SK-N-SH treated with all-trans-retinoic acid at 6 μM for 48 hours (cell line): Measurements from ENCODE around the gene FRS2.

Experiments used
- ATAC-seq: fragments of 200-7000 bp; cut with Tn5 transposase; 3 replicates; pipeline ENCODE4 v1.9.1; 2020; ENCODE audit warnings: mild to moderate bottlenecking, moderate library complexity
- ARNTL ChIP-seq: fragments of 450-650 bp; formaldehyde crosslinking; IDR thresholded peaks from 2 replicates; pipeline ENCODE4 v1.5.0; 2020; ENCODE audit warnings: low read depth, mild to moderate bottlenecking, moderate library complexity, borderline replicate concordance
- BACH2 ChIP-seq: fragments of 250-450 bp; sonication (Bioruptor Pico); IDR thresholded peaks from 2 replicates; pipeline ENCODE4 v1.9.0; 2021; ENCODE audit warnings: mild to moderate bottlenecking, borderline replicate concordance
- CSDC2 ChIP-seq: fragments of 250-450 bp; sonication (Bioruptor Pico); IDR thresholded peaks from 2 replicates; pipeline ENCODE4 v1.5.0; 2020; ENCODE audit warnings: mild to moderate bottlenecking, moderate library complexity
- ESRRG ChIP-seq: fragments of 250-450 bp; sonication (Bioruptor Pico); IDR thresholded peaks from 2 replicates; pipeline ENCODE4 v1.6.1; 2021; ENCODE audit warnings: mild to moderate bottlenecking
- GLIS3 ChIP-seq: fragments of 250-450 bp; sonication (Bioruptor Pico); IDR thresholded peaks from 2 replicates; pipeline ENCODE4 v1.5.0; 2020; ENCODE audit warnings: mild to moderate bottlenecking, moderate library complexity
- ISL1 ChIP-seq: fragments of 250-450 bp; sonication (Bioruptor Pico); IDR thresholded peaks from 2 replicates; pipeline ENCODE4 v2.1.2; 2022; ENCODE audit warnings: mild to moderate bottlenecking, moderate library complexity
- RARB ChIP-seq: fragments of 250-450 bp; sonication (Bioruptor Pico); IDR thresholded peaks from 2 replicates; pipeline ENCODE4 v1.8.0; 2021; ENCODE audit warnings: mild to moderate bottlenecking, moderate library complexity
- SNAI2 ChIP-seq: fragments of 250-450 bp; sonication (Bioruptor Pico); IDR thresholded peaks from 2 replicates; pipeline ENCODE4 v1.5.0; 2020; ENCODE audit warnings: mild to moderate bottlenecking, moderate library complexity
- TCF4 ChIP-seq: fragments of 250-450 bp; sonication (Bioruptor Pico); IDR thresholded peaks from 2 replicates; pipeline ENCODE4 v1.8.0; 2021; ENCODE audit warnings: mild to moderate bottlenecking, moderate library complexity, borderline replicate concordance
- TOX ChIP-seq: fragments of 250-450 bp; sonication (Bioruptor Pico); IDR thresholded peaks from 2 replicates; pipeline ENCODE4 v1.8.0; 2021; ENCODE audit warnings: mild to moderate bottlenecking, moderate library complexity, borderline replicate concordance
- ZC3H10 ChIP-seq: fragments of 250-450 bp; sonication (Bioruptor Pico); IDR thresholded peaks from 2 replicates; pipeline ENCODE4 v1.5.1; 2021; ENCODE audit warnings: mild to moderate bottlenecking, moderate library complexity
- ZFP3 ChIP-seq: fragments of 250-450 bp; sonication (Bioruptor Pico); IDR thresholded peaks from 2 replicates; pipeline ENCODE4 v1.5.0; 2020; ENCODE audit warnings: mild to moderate bottlenecking, moderate library complexity
- ZNF565 ChIP-seq: fragments of 450-650 bp; formaldehyde crosslinking; conservative IDR thresholded peaks from 2 replicates; pipeline ENCODE4 v1.5.0; 2020; ENCODE audit warnings: low read depth, mild to moderate bottlenecking, moderate library complexity
- ZNF70 ChIP-seq: fragments of 450-650 bp; formaldehyde crosslinking; IDR thresholded peaks from 2 replicates; pipeline ENCODE4 v1.5.0; 2020; ENCODE audit warnings: mild to moderate bottlenecking, moderate library complexity
- ZNF8 ChIP-seq: fragments of 450-650 bp; formaldehyde crosslinking; IDR thresholded peaks from 2 replicates; pipeline ENCODE4 v1.5.0; 2020; ENCODE audit warnings: mild to moderate bottlenecking, moderate library complexity
- TF ChIP-seq, protein P1 (sequence below): fragments of 250-450 bp; sonication (Bioruptor Pico); IDR thresholded peaks from 2 replicates; pipeline ENCODE4 v1.5.1; 2021; ENCODE audit warnings: mild to moderate bottlenecking, moderate library complexity
- TF ChIP-seq, protein P2 (sequence below): fragments of 250-450 bp; sonication (Bioruptor Pico); IDR thresholded peaks from 2 replicates; pipeline ENCODE4 v1.5.0; 2020; ENCODE audit warnings: mild to moderate bottlenecking, moderate library complexity
- TF ChIP-seq, protein P3 (sequence below): fragments of 250-450 bp; sonication (Bioruptor Pico); IDR thresholded peaks from 2 replicates; pipeline ENCODE4 v1.8.0; 2021; ENCODE audit warnings: low read depth, mild to moderate bottlenecking, moderate library complexity, borderline replicate concordance
- TF ChIP-seq, protein P4 (sequence below): fragments of 250-450 bp; sonication (Bioruptor Pico); IDR thresholded peaks from 2 replicates; pipeline ENCODE4 v1.5.1; 2020; ENCODE audit warnings: low read depth, mild to moderate bottlenecking, moderate library complexity

FRS2 gene

GRCh38 chr12:69583203-69583602 lies 113.0 kb downstream of the FRS2 start (continued):
- TF ChIP-seq TCF4 (CRISPR knock-in tag) (no peak), ZNF565 (CRISPR knock-in tag) (no peak), ZFP3 (no peak), BACH2 (CRISPR knock-in tag) (no peak), TOX (CRISPR knock-in tag) (no peak), ZNF70 (CRISPR knock-in tag) (no peak), SNAI2 (CRISPR knock-in tag) (no peak), CSDC2 (CRISPR knock-in tag) (no peak)
- TF ChIP-seq, protein P1, sequence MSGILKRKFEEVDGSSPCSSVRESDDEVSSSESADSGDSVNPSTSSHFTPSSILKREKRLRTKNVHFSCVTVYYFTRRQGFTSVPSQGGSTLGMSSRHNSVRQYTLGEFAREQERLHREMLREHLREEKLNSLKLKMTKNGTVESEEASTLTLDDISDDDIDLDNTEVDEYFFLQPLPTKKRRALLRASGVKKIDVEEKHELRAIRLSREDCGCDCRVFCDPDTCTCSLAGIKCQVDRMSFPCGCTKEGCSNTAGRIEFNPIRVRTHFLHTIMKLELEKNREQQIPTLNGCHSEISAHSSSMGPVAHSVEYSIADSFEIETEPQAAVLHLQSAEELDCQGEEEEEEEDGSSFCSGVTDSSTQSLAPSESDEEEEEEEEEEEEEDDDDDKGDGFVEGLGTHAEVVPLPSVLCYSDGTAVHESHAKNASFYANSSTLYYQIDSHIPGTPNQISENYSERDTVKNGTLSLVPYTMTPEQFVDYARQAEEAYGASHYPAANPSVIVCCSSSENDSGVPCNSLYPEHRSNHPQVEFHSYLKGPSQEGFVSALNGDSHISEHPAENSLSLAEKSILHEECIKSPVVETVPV (CRISPR knock-in tag) = no peak

- ATAC-seq = peak; percentile 94
- TF ChIP-seq SNAI2 (CRISPR knock-in tag) (no peak), ZNF70 (CRISPR knock-in tag) (peak; percentile 42; the same call in 1 of the 2 replicates), ZFP3 (peak; percentile 38; the same call in 1 of the 2 replicates), TOX (CRISPR knock-in tag) (no peak), CSDC2 (CRISPR knock-in tag) (0 out of 2 replicates have a peak, but pooled peaks have one; percentile 63)
- TF ChIP-seq, protein P1 (CRISPR knock-in tag) = no peak; the same call in 1 of the 2 replicates
- TF ChIP-seq, protein P2, sequence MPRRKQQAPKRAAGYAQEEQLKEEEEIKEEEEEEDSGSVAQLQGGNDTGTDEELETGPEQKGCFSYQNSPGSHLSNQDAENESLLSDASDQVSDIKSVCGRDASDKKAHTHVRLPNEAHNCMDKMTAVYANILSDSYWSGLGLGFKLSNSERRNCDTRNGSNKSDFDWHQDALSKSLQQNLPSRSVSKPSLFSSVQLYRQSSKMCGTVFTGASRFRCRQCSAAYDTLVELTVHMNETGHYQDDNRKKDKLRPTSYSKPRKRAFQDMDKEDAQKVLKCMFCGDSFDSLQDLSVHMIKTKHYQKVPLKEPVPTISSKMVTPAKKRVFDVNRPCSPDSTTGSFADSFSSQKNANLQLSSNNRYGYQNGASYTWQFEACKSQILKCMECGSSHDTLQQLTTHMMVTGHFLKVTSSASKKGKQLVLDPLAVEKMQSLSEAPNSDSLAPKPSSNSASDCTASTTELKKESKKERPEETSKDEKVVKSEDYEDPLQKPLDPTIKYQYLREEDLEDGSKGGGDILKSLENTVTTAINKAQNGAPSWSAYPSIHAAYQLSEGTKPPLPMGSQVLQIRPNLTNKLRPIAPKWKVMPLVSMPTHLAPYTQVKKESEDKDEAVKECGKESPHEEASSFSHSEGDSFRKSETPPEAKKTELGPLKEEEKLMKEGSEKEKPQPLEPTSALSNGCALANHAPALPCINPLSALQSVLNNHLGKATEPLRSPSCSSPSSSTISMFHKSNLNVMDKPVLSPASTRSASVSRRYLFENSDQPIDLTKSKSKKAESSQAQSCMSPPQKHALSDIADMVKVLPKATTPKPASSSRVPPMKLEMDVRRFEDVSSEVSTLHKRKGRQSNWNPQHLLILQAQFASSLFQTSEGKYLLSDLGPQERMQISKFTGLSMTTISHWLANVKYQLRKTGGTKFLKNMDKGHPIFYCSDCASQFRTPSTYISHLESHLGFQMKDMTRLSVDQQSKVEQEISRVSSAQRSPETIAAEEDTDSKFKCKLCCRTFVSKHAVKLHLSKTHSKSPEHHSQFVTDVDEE (CRISPR knock-in tag) = peak; percentile 40; the same call in 1 of the 2 replicates
- TF ChIP-seq, protein P3, sequence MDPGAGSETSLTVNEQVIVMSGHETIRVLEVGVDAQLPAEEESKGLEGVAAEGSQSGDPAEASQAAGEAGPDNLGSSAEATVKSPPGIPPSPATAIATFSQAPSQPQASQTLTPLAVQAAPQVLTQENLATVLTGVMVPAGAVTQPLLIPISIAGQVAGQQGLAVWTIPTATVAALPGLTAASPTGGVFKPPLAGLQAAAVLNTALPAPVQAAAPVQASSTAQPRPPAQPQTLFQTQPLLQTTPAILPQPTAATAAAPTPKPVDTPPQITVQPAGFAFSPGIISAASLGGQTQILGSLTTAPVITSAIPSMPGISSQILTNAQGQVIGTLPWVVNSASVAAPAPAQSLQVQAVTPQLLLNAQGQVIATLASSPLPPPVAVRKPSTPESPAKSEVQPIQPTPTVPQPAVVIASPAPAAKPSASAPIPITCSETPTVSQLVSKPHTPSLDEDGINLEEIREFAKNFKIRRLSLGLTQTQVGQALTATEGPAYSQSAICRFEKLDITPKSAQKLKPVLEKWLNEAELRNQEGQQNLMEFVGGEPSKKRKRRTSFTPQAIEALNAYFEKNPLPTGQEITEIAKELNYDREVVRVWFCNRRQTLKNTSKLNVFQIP = no peak
Measured at GRCh38 chr12:69585189-69586062, 115.2 kb downstream of the FRS2 start, which contains the start of gene CCT2. TSS of gene CCT2 (plus strand) at chr12:69585459. CDS start at chr12:69585522, 63 bp downstream.

- no peak for ATAC-seq
- no peak for TF ChIP-seq TOX (CRISPR knock-in tag)
- no peak for TF ChIP-seq RARB (CRISPR knock-in tag)
- no peak for TF ChIP-seq ESRRG
- TF ChIP-seq ISL1 = no peak
- TF ChIP-seq, protein P3 = no peak
- TF ChIP-seq TCF4 (CRISPR knock-in tag) = no peak
- TF ChIP-seq, protein P2 (CRISPR knock-in tag) = no peak
- no peak for TF ChIP-seq SNAI2 (CRISPR knock-in tag)
- TF ChIP-seq CSDC2 (CRISPR knock-in tag) = no peak
- no peak for TF ChIP-seq ZNF70 (CRISPR knock-in tag)
- no peak for TF ChIP-seq GLIS3 (CRISPR knock-in tag)
- TF ChIP-seq ZC3H10 = no peak
- TF ChIP-seq, protein P4, sequence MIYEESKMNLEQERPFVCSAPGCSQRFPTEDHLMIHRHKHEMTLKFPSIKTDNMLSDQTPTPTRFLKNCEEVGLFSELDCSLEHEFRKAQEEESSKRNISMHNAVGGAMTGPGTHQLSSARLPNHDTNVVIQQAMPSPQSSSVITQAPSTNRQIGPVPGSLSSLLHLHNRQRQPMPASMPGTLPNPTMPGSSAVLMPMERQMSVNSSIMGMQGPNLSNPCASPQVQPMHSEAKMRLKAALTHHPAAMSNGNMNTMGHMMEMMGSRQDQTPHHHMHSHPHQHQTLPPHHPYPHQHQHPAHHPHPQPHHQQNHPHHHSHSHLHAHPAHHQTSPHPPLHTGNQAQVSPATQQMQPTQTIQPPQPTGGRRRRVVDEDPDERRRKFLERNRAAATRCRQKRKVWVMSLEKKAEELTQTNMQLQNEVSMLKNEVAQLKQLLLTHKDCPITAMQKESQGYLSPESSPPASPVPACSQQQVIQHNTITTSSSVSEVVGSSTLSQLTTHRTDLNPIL (CRISPR knock-in tag) = no peak
- TF ChIP-seq, protein P1 (CRISPR knock-in tag) = no peak
- TF ChIP-seq ARNTL (CRISPR knock-in tag) = no peak
- no peak for TF ChIP-seq ZNF8
Measured at GRCh38 chr12:69588527-69588926, 118.3 kb downstream of the FRS2 start.
